GM23338 (cell line): ENCODE results near the gene CBFA2T2. TPM values are rescaled to one million over a fixed set of nuclear protein-coding genes. Genes with fewer than 3 reads are reported as not detected.

Source experiments
- ATAC-seq: fragments of 200-7000 bp; cut with Tn5 transposase; 3 replicates; pipeline ENCODE4 v1.9.1; 2020
- DNase-seq: peaks from one replicate; pipeline ENCODE4 v3.0.0-alpha.2; 2015; ENCODE audit warnings: low spot score
- H2AFZ ChIP-seq: fragments of 200-600 bp; sonication (generic); 2 replicates; pipeline ENCODE4 v1.8.0; 2016; ENCODE audit warnings: antibody characterized with exemption, mild to moderate bottlenecking, moderate library complexity
- H3F3A ChIP-seq: fragments of 200-600 bp; sonication (generic); replicated peaks from 2 replicates; pipeline ENCODE4 v1.8.0; 2017; ENCODE audit warnings: antibody characterized with exemption, mixed run types, low read depth
- H3K27ac ChIP-seq: fragments of 200-600 bp; sonication (generic); 2 replicates; pipeline ENCODE4 v1.6.1; 2016; ENCODE audit warnings: low read depth
- H3K27me3 ChIP-seq: fragments of 200-600 bp; sonication (generic); 2 replicates; pipeline ENCODE4 v1.8.0; 2016; ENCODE audit warnings: mild to moderate bottlenecking, mixed run types, moderate library complexity; ENCODE audit not compliant: insufficient read depth
- H3K36me3 ChIP-seq: fragments of 200-600 bp; sonication (generic); 2 replicates; pipeline ENCODE4 v1.8.0; 2016; ENCODE audit warnings: mild to moderate bottlenecking; ENCODE audit not compliant: insufficient read depth
- H3K4me1 ChIP-seq: fragments of 200-600 bp; sonication (generic); 2 replicates; pipeline ENCODE4 v1.8.0; 2016; ENCODE audit warnings: mild to moderate bottlenecking, moderate library complexity; ENCODE audit not compliant: insufficient read depth
- H3K4me2 ChIP-seq: fragments of 200-600 bp; sonication (generic); 2 replicates; pipeline ENCODE4 v1.7.1; 2017; ENCODE audit warnings: mixed run types
- H3K4me3 ChIP-seq: fragments of 200-600 bp; sonication (generic); 2 replicates; pipeline ENCODE4 v1.6.1; 2016; ENCODE audit warnings: mixed run types
- H3K79me2 ChIP-seq: fragments of 200-600 bp; sonication (generic); replicated peaks from 2 replicates; pipeline ENCODE4 v1.8.0; 2017; ENCODE audit warnings: mild to moderate bottlenecking; ENCODE audit not compliant: insufficient read depth
- H3K9me2 ChIP-seq: fragments of 200-600 bp; sonication (generic); 2 replicates; pipeline ENCODE4 v1.8.0; 2017; ENCODE audit not compliant: insufficient read depth
- H4K20me1 ChIP-seq: fragments of 200-600 bp; sonication (generic); replicated peaks from 2 replicates; pipeline ENCODE4 v1.8.0; 2017; ENCODE audit warnings: mild to moderate bottlenecking; ENCODE audit not compliant: insufficient read depth
- H3K27ac Mint-ChIP-seq: 2 replicates; pipeline ENCODE4 v1.8.0; 2020; ENCODE audit warnings: inconsistent platforms, mild to moderate bottlenecking, moderate library complexity, mixed read lengths
- H3K27me3 Mint-ChIP-seq: 3 replicates; pipeline ENCODE4 v1.8.0; 2022; ENCODE audit warnings: low read depth, mild to moderate bottlenecking, moderate library complexity, mixed read lengths, inconsistent platforms; ENCODE audit not compliant: insufficient read depth, poor library complexity
- H3K36me3 Mint-ChIP-seq: 3 replicates; pipeline ENCODE4 v1.8.0; 2021; ENCODE audit warnings: low read depth, mild to moderate bottlenecking, inconsistent platforms, moderate library complexity, mixed read lengths
- H3K4me1 Mint-ChIP-seq: 3 replicates; pipeline ENCODE4 v1.8.0; 2020; ENCODE audit warnings: mild to moderate bottlenecking, inconsistent platforms, mixed read lengths
- H3K4me3 Mint-ChIP-seq: 3 replicates; pipeline ENCODE4 v1.8.0; 2021; ENCODE audit warnings: moderate library complexity, mild to moderate bottlenecking, inconsistent platforms, mixed read lengths
- H3K9me3 Mint-ChIP-seq: 3 replicates; pipeline ENCODE4 v1.8.0; 2020; ENCODE audit warnings: moderate library complexity, mild to moderate bottlenecking, inconsistent platforms, mixed read lengths
- CREB1 ChIP-seq: fragments of 250-450 bp; sonication (Bioruptor Pico); IDR thresholded peaks from 2 replicates; pipeline ENCODE4 v1.5.0; 2020; ENCODE audit warnings: low read depth, mild to moderate bottlenecking, moderate library complexity
- EZH2 ChIP-seq: fragments of 200-600 bp; sonication (generic); IDR thresholded peaks from one replicate; pipeline ENCODE4 v1.8.0; 2017; ENCODE audit warnings: antibody characterized with exemption, mild to moderate bottlenecking, low read depth; ENCODE audit not compliant: unreplicated experiment
- REST ChIP-seq: IDR thresholded peaks from one replicate; pipeline ENCODE4 v1.6.1; 2018; ENCODE audit warnings: antibody characterized with exemption; ENCODE audit not compliant: unreplicated experiment
- ZNF331 ChIP-seq: fragments of 250-450 bp; sonication (Bioruptor Pico); IDR thresholded peaks from 2 replicates; pipeline ENCODE4 v1.5.0; 2020; ENCODE audit warnings: low read depth, mild to moderate bottlenecking, moderate library complexity
- ZNF462 ChIP-seq: fragments of 250-450 bp; sonication (Bioruptor Pico); IDR thresholded peaks from 2 replicates; pipeline ENCODE4 v1.5.0; 2020; ENCODE audit warnings: mild to moderate bottlenecking, moderate library complexity
- polyA plus RNA-seq: library from polyadenylated mRNA; unstranded; fragments of >200 nt; fragmentation: Nextera tagmentation; extraction: Ambion mirVana; gene quantifications from 2 replicates; pipeline ENCODE4 v1.2.1, GENCODE V29; 2016
- total RNA-seq: library from RNA; depleted of rRNA; stranded (reverse); fragments of >200 nt; shearing (Covaris generic); gene quantifications from 2 replicates; pipeline ENCODE4 v1.2.3, GENCODE V29; 2014
- TF ChIP-seq, protein P1 (sequence below), 2 experiments: fragments of 200-600 bp in 1 of 2; sonication (generic) in 1 of 2; conservative IDR thresholded peaks; 2 replicates each; pipeline versions ENCODE4 v1.5.1 to v1.6.1; 2016 to 2017; ENCODE audit warnings: antibody characterized with exemption in 2 of 2, low read depth in 2 of 2, mild to moderate bottlenecking in 2 of 2, moderate library complexity in 1 of 2

Gene CBFA2T2
- total and polyA plus RNA-seq, 2 experiments from 2014 or later: 12.7 to 15.8 TPM

- TF ChIP-seq ZNF462 (CRISPR knock-in tag) (no peak), EZH2 (no peak)
- TF ChIP-seq, protein P1, sequence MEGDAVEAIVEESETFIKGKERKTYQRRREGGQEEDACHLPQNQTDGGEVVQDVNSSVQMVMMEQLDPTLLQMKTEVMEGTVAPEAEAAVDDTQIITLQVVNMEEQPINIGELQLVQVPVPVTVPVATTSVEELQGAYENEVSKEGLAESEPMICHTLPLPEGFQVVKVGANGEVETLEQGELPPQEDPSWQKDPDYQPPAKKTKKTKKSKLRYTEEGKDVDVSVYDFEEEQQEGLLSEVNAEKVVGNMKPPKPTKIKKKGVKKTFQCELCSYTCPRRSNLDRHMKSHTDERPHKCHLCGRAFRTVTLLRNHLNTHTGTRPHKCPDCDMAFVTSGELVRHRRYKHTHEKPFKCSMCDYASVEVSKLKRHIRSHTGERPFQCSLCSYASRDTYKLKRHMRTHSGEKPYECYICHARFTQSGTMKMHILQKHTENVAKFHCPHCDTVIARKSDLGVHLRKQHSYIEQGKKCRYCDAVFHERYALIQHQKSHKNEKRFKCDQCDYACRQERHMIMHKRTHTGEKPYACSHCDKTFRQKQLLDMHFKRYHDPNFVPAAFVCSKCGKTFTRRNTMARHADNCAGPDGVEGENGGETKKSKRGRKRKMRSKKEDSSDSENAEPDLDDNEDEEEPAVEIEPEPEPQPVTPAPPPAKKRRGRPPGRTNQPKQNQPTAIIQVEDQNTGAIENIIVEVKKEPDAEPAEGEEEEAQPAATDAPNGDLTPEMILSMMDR (conservative IDR thresholded peaks at IDR 0.05; ENCODE audit: low read depth in 2 of 2): no peak
Measured at GRCh38 chr20:33645396-33645795, 155.5 kb downstream of the CBFA2T2 start (continued).

DNA sequence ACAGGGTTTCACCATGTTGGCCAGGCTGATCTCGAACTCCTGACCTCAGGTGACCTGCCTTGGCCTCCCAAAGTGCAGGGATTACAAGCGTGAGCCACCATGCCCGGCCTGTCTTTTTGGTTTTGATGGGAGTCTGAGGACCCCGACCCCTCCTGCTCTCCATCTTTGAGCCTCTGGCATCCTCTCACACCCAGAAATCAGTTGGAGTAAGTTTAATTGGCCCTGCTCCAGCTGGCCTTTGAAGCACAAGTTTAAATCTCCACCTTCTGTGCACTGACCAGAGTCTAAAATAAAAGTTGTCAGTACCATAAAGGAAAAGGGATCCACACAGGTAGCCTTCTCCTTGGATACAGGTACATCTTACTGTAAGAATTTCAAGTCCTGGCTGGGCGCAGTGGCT lies 156.3 kb downstream of the CBFA2T2 start:
- Histone ChIP-seq H3F3A (no peaks in the 10 kb centered on the region), H3K4me1 (no peaks in the 10 kb centered on the region; the same call in 1 of the 2 replicates), H2AFZ (no peak overlapping the region), H3K36me3 (no peaks in the 10 kb centered on the region), H3K27ac (no peak overlapping the region), H3K4me2 (no peak overlapping the region), H3K27me3 (no peaks in the 10 kb centered on the region), H3K4me3 (no peak overlapping the region), H3K79me2 (no peaks in the 10 kb centered on the region), H3K9me2 (no peaks in the 10 kb centered on the region), H4K20me1 (peaks cover 3% of the 10 kb centered on the region; the same call in 1 of the 2 replicates)
- DNase-seq (no peak), ATAC-seq (no peak)
- H3K27me3 Mint-ChIP-seq: peaks cover 2% of the 10 kb centered on the region
- H3K4me3 Mint-ChIP-seq: no peak overlapping the region
- H3K9me3 Mint-ChIP-seq: no peaks in the 10 kb centered on the region
- peaks cover 5% of the 10 kb centered on the region; the same call in 2 of the 3 replicates for H3K4me1 Mint-ChIP-seq
- peaks cover 15% of the 10 kb centered on the region for H3K36me3 Mint-ChIP-seq
- no peak overlapping the region for H3K27ac Mint-ChIP-seq
- TF ChIP-seq REST (no peak), ZNF331 (CRISPR knock-in tag) (no peak), CREB1 (CRISPR knock-in tag) (no peak)
